ENCODE measurements around the gene NKTR.
A peak's percentile ranks its signal among the peaks of the same experiment; 100 is the strongest.

Gene NKTR

DNA sequence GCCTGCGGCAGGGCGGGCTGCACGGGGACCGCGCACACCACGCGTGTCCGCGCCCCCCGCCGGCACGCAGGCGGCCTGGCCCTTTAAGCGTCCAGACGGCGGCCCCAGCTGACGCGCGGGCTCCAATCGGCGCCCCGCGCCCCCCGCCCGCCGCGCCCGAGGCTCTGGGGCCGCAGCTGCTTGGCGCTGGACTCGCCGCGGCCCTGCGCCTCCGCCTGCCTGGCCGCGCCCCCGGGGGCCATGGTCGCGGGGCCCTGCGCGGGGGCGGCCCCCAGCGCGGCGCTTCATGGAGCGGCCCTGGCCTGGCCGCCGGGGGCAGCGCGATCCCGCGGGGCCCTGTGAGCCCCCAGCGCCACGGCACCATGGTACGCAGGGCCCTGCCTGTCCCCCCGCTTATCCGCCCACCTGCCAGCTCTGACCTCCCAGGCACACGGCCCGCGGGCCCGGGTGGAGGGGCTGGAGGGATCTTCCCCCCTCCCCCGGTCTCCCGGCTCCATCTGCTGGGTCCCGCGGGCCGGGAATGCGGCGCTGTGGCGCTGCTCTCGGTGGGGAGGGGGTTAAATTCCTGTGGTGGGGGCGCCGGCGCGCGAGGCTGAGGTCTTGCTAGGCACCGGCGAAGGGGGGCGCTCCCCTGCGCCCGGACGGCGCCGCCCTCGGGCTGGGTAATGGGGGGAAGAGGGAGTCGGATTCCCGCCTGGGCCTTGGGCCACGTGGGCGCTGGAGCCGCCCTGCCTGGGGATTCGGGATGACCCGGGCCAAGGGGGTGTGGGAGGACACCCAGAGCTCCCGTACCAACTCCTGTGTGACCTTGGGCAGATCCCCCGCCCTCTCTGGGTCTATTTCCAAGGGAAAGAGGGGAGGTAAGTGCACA is 54.1 kb downstream of the NKTR start:
- TF ChIP-seq, protein P1, sequence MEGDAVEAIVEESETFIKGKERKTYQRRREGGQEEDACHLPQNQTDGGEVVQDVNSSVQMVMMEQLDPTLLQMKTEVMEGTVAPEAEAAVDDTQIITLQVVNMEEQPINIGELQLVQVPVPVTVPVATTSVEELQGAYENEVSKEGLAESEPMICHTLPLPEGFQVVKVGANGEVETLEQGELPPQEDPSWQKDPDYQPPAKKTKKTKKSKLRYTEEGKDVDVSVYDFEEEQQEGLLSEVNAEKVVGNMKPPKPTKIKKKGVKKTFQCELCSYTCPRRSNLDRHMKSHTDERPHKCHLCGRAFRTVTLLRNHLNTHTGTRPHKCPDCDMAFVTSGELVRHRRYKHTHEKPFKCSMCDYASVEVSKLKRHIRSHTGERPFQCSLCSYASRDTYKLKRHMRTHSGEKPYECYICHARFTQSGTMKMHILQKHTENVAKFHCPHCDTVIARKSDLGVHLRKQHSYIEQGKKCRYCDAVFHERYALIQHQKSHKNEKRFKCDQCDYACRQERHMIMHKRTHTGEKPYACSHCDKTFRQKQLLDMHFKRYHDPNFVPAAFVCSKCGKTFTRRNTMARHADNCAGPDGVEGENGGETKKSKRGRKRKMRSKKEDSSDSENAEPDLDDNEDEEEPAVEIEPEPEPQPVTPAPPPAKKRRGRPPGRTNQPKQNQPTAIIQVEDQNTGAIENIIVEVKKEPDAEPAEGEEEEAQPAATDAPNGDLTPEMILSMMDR (conservative IDR thresholded peaks at IDR 0.05; ENCODE audit: low read depth, low read length), result peak; percentile 23
- H3K4me3 ChIP-seq (ENCODE audit: low read length), result peak overlapping the region; percentile 73
- DNase-seq (ENCODE audit: low read depth), result no peak

DNA sequence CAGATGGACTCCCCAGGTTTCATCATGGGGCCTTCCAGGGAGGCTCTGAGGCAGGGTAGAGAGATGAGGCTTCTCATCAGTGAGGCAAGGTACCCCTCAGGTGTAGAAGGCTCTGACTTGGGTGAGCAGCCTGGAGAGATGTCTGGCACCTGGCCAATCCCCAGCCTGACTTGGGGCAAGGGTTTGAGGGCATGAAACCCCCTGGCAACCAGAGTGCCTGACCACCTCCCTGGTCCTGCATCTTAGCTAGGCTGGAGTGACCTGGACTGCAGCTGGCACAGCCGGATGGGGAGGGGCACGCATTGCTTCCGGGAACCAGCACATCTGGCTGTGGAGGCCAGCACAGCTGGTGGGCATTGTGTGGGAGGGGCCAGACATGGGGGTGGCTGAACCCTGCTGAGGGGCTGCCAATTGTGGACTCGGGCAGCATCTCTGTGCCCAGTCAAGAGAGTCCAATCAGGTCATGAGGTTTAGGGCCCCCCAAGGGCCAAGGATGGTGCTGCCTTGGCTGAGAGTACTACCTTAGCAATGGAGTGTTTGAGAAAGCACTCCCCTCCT is 54.9 kb downstream of the NKTR start:
- TF ChIP-seq, protein P1 (conservative IDR thresholded peaks at IDR 0.05; ENCODE audit: low read depth, low read length), result no peak
- DNase-seq (ENCODE audit: low read depth), result no peak
- H3K4me3 ChIP-seq (ENCODE audit: low read length), result peak overlapping the region; percentile 62

DNA sequence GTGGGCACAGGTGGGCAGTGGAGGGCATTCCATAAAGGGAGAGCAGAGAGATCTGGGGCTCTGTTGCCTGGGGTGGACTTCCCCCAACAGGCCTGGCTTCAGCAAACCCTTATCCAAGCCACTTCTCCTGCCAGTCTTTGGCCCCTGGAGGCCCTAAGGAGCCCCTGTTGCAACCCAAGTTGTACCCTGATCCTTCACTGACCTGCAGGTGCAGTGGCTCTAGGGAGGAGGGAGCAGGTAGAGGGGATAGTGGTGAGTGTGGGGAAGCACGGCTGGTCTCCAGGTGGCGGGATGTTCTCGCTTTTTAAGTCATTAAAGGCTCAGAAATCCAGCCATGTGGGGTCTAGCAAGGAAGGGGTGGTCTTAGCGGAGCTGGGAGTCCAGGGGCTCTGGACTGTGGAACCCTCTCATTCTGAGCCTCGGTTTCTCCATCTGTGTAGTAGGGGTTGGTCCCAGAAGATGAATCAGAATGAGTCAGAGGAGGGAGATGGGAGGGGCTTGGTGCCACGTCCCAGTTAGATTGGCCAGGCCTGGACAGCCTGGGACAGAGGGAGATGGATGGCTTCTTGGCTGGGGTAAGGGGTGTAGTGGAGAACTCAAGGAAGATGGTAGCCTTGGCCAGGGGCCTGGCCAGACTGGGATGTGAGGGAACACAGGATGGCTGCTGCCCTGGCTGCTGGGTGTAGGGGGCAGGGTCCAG is 55.6 kb downstream of the NKTR start:
- H3K4me3 ChIP-seq (ENCODE audit: low read length), result no peak overlapping the region
- no peak for DNase-seq (ENCODE audit: low read depth)
- TF ChIP-seq, protein P1 (conservative IDR thresholded peaks at IDR 0.05; ENCODE audit: low read depth, low read length), result no peak

DNA sequence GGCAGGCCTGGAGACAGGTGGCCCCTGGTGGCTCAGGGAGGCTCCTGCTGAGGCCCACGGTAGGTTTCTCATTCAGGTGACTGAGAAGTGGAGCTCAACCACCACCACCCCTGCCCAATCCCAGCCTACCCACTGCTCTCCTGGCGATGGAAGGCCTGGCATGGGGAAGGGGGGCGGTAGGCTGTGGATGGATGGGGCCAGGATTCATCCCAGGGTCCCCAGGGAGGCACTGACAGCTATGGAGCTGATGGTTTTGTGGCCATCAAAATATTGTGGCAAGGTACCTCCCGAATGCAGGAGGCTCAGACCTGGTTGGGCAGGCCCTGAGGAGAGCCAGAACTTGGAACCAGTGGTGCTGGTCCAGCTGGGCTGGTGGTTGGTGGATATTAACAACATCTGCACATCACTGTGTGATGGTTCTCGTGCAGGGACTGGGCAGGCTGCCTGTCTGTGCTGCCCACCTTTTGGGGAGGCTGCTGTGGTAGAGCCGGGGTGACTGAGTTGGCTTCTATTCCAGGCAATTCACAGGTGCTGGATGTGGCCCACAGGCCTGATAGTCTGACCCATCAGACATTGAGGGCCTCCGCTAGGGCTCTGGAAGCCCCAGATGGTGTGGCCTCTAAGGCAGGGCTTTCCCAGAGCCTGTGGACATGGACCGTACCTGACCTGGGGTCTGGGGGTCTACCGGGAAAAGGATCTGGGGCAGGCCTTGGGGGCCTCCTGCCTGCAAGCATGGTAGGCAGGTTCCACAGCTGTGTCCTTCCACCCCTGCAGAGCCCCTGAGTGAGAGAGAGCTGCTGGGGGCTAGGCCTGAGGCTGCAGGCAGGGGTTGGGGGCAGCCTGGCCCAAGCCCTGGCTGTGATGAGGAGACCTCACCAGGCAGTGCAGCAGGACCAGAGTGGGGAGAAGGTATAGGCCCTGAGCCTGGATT is 56.5 kb downstream of the NKTR start:
- no peak for DNase-seq (ENCODE audit: low read depth)
- no peak overlapping the region for H3K4me3 ChIP-seq (ENCODE audit: low read length)
- TF ChIP-seq, protein P1 (conservative IDR thresholded peaks at IDR 0.05; ENCODE audit: low read depth, low read length), result no peak

DNA sequence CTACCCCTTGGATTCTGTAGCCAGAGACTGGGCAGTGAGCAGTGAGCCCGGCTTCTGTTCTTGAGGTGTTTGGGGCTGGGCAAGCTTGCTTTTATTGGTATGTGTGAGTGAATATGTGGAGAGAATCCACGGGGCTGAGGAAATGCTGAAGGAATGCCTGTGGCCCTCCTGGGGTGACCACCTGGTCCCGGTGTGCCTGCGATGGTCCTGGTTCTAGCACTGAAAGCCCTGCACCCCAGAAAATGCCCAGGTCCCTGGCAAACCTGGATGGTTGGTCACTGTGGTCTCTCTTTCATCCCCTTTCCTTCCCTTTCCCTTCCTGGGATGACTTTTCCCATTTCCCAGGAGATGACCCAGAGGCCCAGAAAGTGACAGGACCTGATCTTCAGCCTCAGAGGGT is 57.2 kb downstream of the NKTR start:
- TF ChIP-seq, protein P1 (conservative IDR thresholded peaks at IDR 0.05; ENCODE audit: low read depth, low read length), result no peak
- DNase-seq (ENCODE audit: low read depth), result no peak
- H3K4me3 ChIP-seq (ENCODE audit: low read length), result no peak overlapping the region

DNA sequence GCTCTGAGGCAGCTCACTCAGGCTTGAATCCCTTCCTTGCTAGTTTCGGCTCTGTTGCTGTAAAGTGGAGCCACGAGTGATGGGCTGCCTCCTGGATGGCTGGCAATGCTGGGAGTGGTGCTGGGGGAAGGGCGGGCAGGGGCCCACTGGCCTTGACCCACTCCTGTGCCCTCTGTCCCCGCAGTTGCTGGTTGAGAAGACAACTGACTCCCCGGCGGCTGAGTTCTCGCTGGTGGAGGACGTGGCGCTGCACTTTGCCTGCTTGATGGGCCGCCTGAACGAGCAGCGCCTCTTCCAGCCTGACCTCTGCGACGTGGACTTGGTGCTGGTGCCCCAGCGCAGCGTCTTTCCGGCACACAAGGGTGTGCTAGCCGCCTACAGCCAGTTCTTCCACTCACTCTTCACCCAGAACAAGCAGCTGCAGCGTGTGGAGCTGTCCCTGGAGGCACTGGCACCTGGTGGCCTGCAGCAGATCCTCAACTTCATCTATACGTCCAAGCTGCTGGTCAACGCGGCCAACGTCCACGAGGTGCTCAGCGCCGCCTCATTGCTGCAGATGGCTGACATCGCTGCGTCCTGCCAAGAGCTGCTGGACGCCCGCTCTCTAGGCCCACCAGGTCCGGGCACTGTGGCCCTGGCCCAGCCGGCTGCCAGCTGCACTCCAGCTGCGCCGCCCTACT is 57.7 kb downstream of the NKTR start:
- no peak for DNase-seq (ENCODE audit: low read depth)
- H3K4me3 ChIP-seq (ENCODE audit: low read length), result no peak overlapping the region
- TF ChIP-seq, protein P1 (conservative IDR thresholded peaks at IDR 0.05; ENCODE audit: low read depth, low read length), result no peak

Measured in retinal pigment epithelial cell (primary cell).